ENCODE measurements around the gene CDADC1.

The CDADC1 gene

DNA sequence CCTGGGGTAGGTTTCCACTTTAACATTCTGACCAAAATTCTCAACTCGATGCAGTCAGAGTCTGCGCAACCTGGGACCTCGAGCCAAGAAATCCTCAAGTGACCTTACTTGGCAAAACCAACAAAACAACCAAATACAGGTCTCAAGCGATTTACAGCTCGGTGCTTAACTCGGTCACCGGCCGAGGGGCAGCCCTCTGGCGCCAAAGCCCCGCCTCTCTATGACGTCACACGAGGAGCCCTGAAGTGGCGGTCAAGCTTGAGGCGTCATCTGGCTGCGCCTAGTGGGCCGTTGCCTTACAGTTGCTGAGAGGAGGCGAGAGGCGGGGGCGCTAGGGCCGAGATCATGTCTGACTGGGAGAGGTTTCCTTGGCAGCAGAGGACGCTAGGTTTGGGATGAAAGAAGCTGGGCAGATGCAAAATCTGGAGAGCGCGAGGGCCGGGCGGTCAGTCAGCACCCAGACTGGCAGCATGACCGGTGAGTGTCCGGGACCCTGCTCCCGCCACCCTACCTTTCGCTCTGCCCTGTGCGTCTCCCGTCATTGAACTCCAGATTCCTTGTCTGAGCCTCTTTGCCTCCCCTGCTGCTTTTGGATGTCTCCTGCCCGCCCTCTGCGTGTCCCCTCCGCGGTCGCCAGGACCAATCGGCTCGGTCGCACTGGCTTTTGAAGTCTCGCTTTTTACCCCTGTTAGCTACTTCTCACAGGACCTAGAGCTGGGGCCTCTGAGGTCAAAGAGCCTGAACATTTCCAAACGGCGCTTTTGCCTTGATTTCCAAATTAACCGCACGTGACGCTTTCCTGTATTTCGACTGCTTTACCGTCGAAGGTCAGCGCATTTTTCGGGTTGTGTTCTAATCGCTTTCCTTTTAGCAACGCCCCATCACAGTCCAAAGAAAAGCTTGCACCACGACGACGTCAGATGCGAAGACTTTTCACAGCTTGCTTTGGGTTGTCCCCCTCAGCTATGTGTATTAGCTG lies at the start of gene CDADC1:
Gene CDADC1, plus strand, starts transcription at position 283 of the 979 bp plus-strand sequence. Its CDS starts 113 bp downstream, at position 396.
- Mint-ChIP-seq H3K4me1 (ENCODE audit: low read depth) (peaks cover 24% of the 10 kb centered on the region), H3K36me3 (ENCODE audit: low read depth) (peaks cover 18% of the 10 kb centered on the region), H3K27me3 (no peaks in the 10 kb centered on the region), H3K27ac (peak within 1 kb of the TSS; percentile 97), H3K9me3 (peaks cover under 1% of the 10 kb centered on the region), H3K4me3 (peak within 1 kb of the TSS; percentile 99)
- intact Hi-C loops (cut with micrococcal nuclease), result no loop called here

DNA sequence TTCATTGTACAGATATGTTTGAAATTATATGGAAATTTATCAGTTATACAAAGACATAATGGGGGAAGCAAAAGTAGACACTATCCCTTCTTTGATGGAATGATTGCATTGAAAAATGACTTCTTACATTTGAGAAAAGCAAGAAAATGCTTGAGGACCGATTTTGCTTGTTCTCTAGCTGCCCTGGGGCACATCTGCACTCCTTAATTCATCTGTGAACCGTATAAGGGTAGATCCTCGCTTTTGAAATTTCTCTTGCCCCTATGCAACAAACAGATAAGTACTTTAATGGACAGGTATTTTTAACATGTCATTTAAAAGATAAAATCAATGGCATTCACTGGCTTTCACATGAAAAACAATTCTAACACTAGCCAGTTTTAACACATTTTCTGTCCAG lies 41.1 kb upstream of the CDADC1 start:
- Mint-ChIP-seq H3K4me1 (ENCODE audit: low read depth) (no peaks in the 10 kb centered on the region), H3K9me3 (no peaks in the 10 kb centered on the region), H3K36me3 (ENCODE audit: low read depth) (peaks cover 67% of the 10 kb centered on the region), H3K27me3 (no peaks in the 10 kb centered on the region), H3K27ac (no peak overlapping the region), H3K4me3 (no peak overlapping the region)
- intact Hi-C loops (cut with micrococcal nuclease), result no loop called here

DNA sequence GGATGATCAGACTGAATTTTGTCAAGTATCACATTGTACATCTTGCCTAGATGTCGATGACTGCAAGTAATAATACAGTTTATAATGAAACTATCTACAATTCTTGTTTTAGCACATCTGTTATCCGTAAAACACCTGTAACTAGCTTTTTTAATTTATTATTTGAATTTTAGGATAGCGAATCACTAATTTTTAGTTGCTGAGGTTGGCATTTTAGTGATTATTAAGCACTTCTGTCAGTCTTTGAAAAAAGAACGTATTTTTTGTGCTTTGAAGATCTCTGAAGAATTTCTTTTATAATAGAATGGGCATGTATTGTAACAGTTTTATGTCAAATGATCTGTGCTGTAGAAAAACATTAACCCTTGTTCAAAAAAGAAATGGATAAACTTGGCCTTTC lies 39.1 kb upstream of the CDADC1 start:
- H3K4me3 Mint-ChIP-seq, result no peak overlapping the region
- no peaks in the 10 kb centered on the region for H3K27me3 Mint-ChIP-seq
- no peak overlapping the region for H3K27ac Mint-ChIP-seq
- peaks cover under 1% of the 10 kb centered on the region for H3K4me1 Mint-ChIP-seq (ENCODE audit: low read depth)
- intact Hi-C loops (cut with micrococcal nuclease), result no loop called here
- H3K9me3 Mint-ChIP-seq, result no peaks in the 10 kb centered on the region
- H3K36me3 Mint-ChIP-seq (ENCODE audit: low read depth), result peaks cover 67% of the 10 kb centered on the region

DNA sequence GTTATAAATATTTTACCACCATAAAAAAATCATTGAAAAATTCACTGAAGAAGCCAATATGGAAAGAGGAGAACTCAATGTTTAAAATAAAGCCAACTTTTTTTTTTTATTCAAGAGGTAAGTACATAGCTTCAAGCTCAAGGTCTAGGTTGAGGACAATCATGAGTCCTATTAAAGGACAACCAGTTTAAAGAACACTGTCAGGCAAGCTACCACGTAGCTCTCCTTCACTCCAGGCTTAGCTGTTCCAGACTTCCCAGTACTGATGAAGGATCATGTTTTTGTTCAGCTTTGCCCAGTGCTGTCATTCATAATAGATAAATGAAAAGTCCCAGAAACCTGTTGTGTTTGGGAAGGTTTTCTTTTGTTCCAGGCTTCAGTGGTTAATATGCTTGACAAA lies 37.6 kb upstream of the CDADC1 start:
- H3K27ac Mint-ChIP-seq, result no peak overlapping the region
- no peaks in the 10 kb centered on the region for H3K27me3 Mint-ChIP-seq
- intact Hi-C loops (cut with micrococcal nuclease), result no loop called here
- H3K4me3 Mint-ChIP-seq, result no peak overlapping the region
- H3K36me3 Mint-ChIP-seq (ENCODE audit: low read depth), result peaks cover 52% of the 10 kb centered on the region
- H3K9me3 Mint-ChIP-seq, result no peaks in the 10 kb centered on the region
- peaks cover 16% of the 10 kb centered on the region for H3K4me1 Mint-ChIP-seq (ENCODE audit: low read depth)

DNA sequence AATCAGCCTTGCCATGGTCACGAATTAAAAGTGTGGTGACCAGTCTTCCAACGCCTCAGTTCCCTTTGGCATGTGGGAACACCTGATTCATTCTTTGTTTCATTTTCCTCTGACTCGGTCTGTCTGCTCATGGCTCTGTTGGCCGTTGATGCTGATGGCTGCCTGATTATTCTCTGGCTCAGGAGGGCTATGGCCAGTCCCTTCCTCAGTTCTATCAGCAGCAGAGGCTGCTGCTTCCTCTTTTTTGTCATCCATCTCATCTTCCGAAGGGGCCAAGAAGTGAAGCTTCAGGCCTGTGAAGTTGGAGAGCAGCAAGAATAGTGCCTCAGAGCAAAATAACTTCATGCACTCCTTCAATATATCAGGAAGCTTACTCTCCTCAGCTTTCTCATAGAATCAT lies 37.1 kb upstream of the CDADC1 start:
- Mint-ChIP-seq H3K27me3 (no peaks in the 10 kb centered on the region), H3K4me1 (ENCODE audit: low read depth) (peaks cover 19% of the 10 kb centered on the region), H3K4me3 (no peak overlapping the region), H3K36me3 (ENCODE audit: low read depth) (peaks cover 47% of the 10 kb centered on the region), H3K9me3 (no peaks in the 10 kb centered on the region), H3K27ac (no peak overlapping the region)
- intact Hi-C loops (cut with micrococcal nuclease), result no loop called here

DNA sequence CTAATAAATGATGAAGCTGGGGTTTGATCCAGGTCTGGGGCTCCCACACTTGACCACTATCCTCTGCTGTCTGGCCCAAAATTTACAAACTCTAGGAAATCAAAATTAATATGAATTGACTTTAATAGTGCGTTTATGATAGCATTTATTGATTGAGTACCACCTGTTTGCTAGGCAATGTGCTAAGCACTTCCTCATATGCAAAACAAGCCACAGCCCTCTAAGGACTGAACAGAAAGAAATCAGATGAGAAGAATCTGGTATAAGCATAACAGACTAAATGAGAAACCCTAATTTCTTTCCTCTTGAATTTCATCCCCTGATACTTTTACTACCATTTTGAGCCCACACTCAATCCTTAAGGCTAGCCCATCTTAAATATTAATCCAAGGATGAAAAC lies 34.2 kb upstream of the CDADC1 start:
- Mint-ChIP-seq H3K4me3 (no peak overlapping the region), H3K27me3 (peaks cover 12% of the 10 kb centered on the region), H3K27ac (no peak overlapping the region), H3K36me3 (ENCODE audit: low read depth) (peaks cover 26% of the 10 kb centered on the region), H3K4me1 (ENCODE audit: low read depth) (peaks cover 19% of the 10 kb centered on the region), H3K9me3 (no peaks in the 10 kb centered on the region)
- intact Hi-C loops (cut with micrococcal nuclease), result no loop called here

- Mint-ChIP-seq H3K4me3 (no peak overlapping the region), H3K4me1 (ENCODE audit: low read depth) (peaks cover 20% of the 10 kb centered on the region), H3K27me3 (peaks cover 19% of the 10 kb centered on the region), H3K27ac (peak overlapping the region; percentile 54), H3K9me3 (no peaks in the 10 kb centered on the region), H3K36me3 (ENCODE audit: low read depth) (peaks cover 26% of the 10 kb centered on the region)
- intact Hi-C loops (cut with micrococcal nuclease), result no loop called here
These were observed 33.5 kb upstream of the CDADC1 start for GRCh38 chr13:49213997-49214916.

DNA sequence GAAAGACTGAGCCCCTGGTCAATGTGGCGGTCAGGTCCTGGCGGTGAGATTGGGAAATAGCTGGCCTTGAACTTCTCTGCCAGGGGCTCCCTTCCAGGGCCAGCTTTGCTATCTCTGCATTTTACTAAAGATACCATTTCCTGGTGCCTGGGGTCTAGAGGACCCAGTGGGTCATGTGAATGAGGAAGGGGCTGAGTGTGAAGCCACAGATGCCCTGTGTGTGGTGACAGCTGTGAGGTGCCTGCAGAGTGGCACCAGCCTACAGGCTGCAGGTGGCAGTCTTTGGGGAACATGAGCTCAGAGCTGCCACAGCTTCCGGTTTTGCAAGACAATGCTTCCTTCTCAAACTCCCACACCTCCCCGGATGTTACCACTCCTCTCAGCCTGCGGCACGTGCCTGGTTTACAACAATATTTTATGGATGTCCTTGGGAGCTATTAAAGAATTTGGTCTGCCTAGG lies 32.8 kb upstream of the CDADC1 start:
- no peaks in the 10 kb centered on the region for H3K9me3 Mint-ChIP-seq
- no peak overlapping the region for H3K4me3 Mint-ChIP-seq
- H3K4me1 Mint-ChIP-seq (ENCODE audit: low read depth), result peaks cover 26% of the 10 kb centered on the region
- intact Hi-C loops (cut with micrococcal nuclease), result no loop called here
- peaks cover 26% of the 10 kb centered on the region for H3K27me3 Mint-ChIP-seq
- peaks cover 21% of the 10 kb centered on the region for H3K36me3 Mint-ChIP-seq (ENCODE audit: low read depth)
- H3K27ac Mint-ChIP-seq, result peak overlapping the region; percentile 54

- Mint-ChIP-seq H3K27ac (no peak overlapping the region), H3K4me3 (no peak overlapping the region), H3K9me3 (no peaks in the 10 kb centered on the region), H3K27me3 (peaks cover 37% of the 10 kb centered on the region), H3K4me1 (ENCODE audit: low read depth) (peaks cover 31% of the 10 kb centered on the region), H3K36me3 (ENCODE audit: low read depth) (peaks cover 12% of the 10 kb centered on the region)
- intact Hi-C loops (cut with micrococcal nuclease), result no loop called here
These were observed 31.4 kb upstream of the CDADC1 start for GRCh38 chr13:49216334-49216733.

- H3K4me3 Mint-ChIP-seq, result no peak overlapping the region
- no peak overlapping the region for H3K27ac Mint-ChIP-seq
- H3K36me3 Mint-ChIP-seq (ENCODE audit: low read depth), result no peaks in the 10 kb centered on the region
- H3K4me1 Mint-ChIP-seq (ENCODE audit: low read depth), result peaks cover 32% of the 10 kb centered on the region
- intact Hi-C loops (cut with micrococcal nuclease), result no loop called here
- peaks cover 50% of the 10 kb centered on the region for H3K27me3 Mint-ChIP-seq
- H3K9me3 Mint-ChIP-seq, result no peaks in the 10 kb centered on the region
These were observed 29.7 kb upstream of the CDADC1 start for GRCh38 chr13:49217962-49218492.

DNA sequence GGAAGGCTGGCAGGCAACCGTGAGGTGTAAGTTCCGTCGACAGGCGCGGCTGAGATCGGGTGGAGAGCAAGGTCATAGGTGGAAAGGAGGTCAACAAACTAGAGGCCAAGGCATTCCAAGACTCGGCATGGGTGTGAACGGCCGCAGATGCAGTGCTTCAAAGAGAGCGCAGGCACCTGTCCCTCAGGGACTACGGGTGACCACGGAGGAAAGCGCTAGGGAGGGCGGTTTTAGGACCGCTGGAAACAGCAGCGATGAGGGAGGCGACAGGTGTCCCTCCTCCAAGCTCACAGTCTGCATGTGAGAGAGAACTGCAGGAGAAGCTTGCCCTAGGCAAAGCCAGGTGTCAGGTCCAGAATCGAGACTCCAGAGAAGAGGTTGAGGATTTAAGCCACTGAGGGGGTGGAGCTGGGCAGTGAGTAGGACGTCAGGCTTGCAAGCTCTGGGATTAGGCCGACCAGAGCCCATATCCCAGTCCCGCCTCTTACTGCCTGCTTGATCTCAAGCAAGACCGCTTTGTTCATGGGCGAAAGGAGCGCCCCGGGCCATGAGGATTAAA lies 29.2 kb upstream of the CDADC1 start:
- Mint-ChIP-seq H3K9me3 (no peaks in the 10 kb centered on the region), H3K4me3 (no peak overlapping the region), H3K27me3 (peaks cover 50% of the 10 kb centered on the region), H3K36me3 (ENCODE audit: low read depth) (no peaks in the 10 kb centered on the region), H3K4me1 (ENCODE audit: low read depth) (peaks cover 32% of the 10 kb centered on the region), H3K27ac (no peak overlapping the region)
- intact Hi-C loops (cut with micrococcal nuclease), result no loop called here

- Mint-ChIP-seq H3K4me3 (peak overlapping the region; percentile 33), H3K27ac (no peak overlapping the region)
- intact Hi-C loops (cut with micrococcal nuclease), result no loop called here
These were observed 28.1 kb upstream of the CDADC1 start for GRCh38 chr13:49219647-49220035.

GRCh38 chr13:49220036-49220855 lies 27.5 kb upstream of the CDADC1 start, which contains the start of gene MLNR:
Gene MLNR, plus strand, starts transcription at chr13:49220338. Its CDS starts 0 bp downstream, at chr13:49220338.
- H3K9me3 Mint-ChIP-seq, result no peaks in the 10 kb centered on the region
- H3K4me3 Mint-ChIP-seq, result peak within 1 kb of the TSS; percentile 68
- H3K27ac Mint-ChIP-seq, result no peak within 1 kb of the TSS
- intact Hi-C loops (cut with micrococcal nuclease), result no loop called here
- peaks cover 50% of the 10 kb centered on the region for H3K27me3 Mint-ChIP-seq
- no peaks in the 10 kb centered on the region for H3K36me3 Mint-ChIP-seq (ENCODE audit: low read depth)
- H3K4me1 Mint-ChIP-seq (ENCODE audit: low read depth), result peaks cover 15% of the 10 kb centered on the region

More at GRCh38 chr13:49219647-49220035, 28.1 kb upstream of the CDADC1 start:
- no peaks in the 10 kb centered on the region for H3K36me3 Mint-ChIP-seq (ENCODE audit: low read depth)
- H3K27me3 Mint-ChIP-seq, result peaks cover 50% of the 10 kb centered on the region
- no peaks in the 10 kb centered on the region for H3K9me3 Mint-ChIP-seq
- peaks cover 21% of the 10 kb centered on the region for H3K4me1 Mint-ChIP-seq (ENCODE audit: low read depth)
